HCT116 (cell line): ENCODE results near the gene SYNPR. TPM values are rescaled to one million over a fixed set of nuclear protein-coding genes. Genes with fewer than 3 reads are reported as not detected.

Experiments
- ATAC-seq: fragments of 200-7000 bp; cut with Tn5 transposase; 2 replicates; pipeline ENCODE4 v1.9.1; 2020; ENCODE audit warnings: mild to moderate bottlenecking, moderate library complexity
- BruUV-seq: library from RNA; stranded (reverse); fragments of 400-500 nt; replicated peaks from 2 replicates; lab custom pipeline; 2021; lab: Mats Ljungman, UMichigan
- CTCF ChIA-PET: fragments of 300-600 bp; sonication (Branson Sonifier 250); formaldehyde crosslinking; loops from one replicate; lab custom pipeline; 2021; ENCODE audit warnings: antibody characterized with exemption; lab: Charles Lee
- POLR2A ChIA-PET: fragments of 300-600, 350-600 bp; sonication (Branson Sonifier 250); formaldehyde crosslinking; loops from one replicate; lab custom pipeline; 2021; ENCODE audit warnings: antibody characterized with exemption; lab: Charles Lee
- RAD21 ChIA-PET, 2 experiments: fragments of 300-600 bp; sonication (Branson Sonifier 250); formaldehyde crosslinking; loops; one replicate each; lab custom pipeline; 2023; ENCODE audit warnings: low total read pairs in 2 of 2; ENCODE audit not compliant: uncharacterized antibody in 2 of 2, unreplicated experiment in 2 of 2, low non-redundant PET in 1 of 2; lab: Charles Lee
- DNase-seq: peaks from one replicate; pipeline ENCODE4 v3.0.0-alpha.2; 2010; ENCODE audit warnings: low read depth, low spot score
- H2AFZ ChIP-seq: fragments of 200-600 bp; shearing (Covaris generic), sonication (generic); 2 replicates; pipeline ENCODE4 v1.6.1; 2017; ENCODE audit warnings: low read depth, mixed run types, mixed read lengths, antibody characterized with exemption, low read length; ENCODE audit not compliant: poor library complexity, severe bottlenecking
- H3K27ac ChIP-seq: 2 replicates; pipeline ENCODE4 v1.5.1; 2012; ENCODE audit warnings: low read depth, low read length
- H3K27me3 ChIP-seq: fragments of 200-600 bp; sonication (generic); 2 replicates; pipeline ENCODE4 v1.6.1; 2016; ENCODE audit warnings: mixed run types, low read length, mixed read lengths; ENCODE audit not compliant: insufficient read depth
- H3K36me3 ChIP-seq, 2 experiments: fragments of 200-500 bp in 1 of 2; fragments of 200-600 bp in 1 of 2; sonication (Bioruptor generic) in 1 of 2; sonication (generic) in 1 of 2; 2 replicates each; pipeline versions ENCODE4 v1.5.1 to v1.6.1; 2014 to 2016; ENCODE audit warnings: low read length in 2 of 2, inconsistent platforms in 1 of 2, mixed read lengths in 1 of 2, mixed run types in 1 of 2; ENCODE audit not compliant: insufficient read depth in 2 of 2, control insufficient read depth in 1 of 2
- H3K4me1 ChIP-seq, 2 experiments: fragments of 200-600 bp in 1 of 2; sonication (generic) in 1 of 2; 2 replicates each; pipeline versions ENCODE4 v1.5.1 to v1.6.1; 2012 to 2017; ENCODE audit warnings: low read length in 2 of 2, inconsistent platforms in 1 of 2, mild to moderate bottlenecking in 1 of 2, mixed read lengths in 1 of 2, mixed run types in 1 of 2, moderate library complexity in 1 of 2; ENCODE audit not compliant: insufficient read depth in 2 of 2, control insufficient read depth in 1 of 2
- H3K4me2 ChIP-seq: fragments of 200-600 bp; sonication (generic); 2 replicates; pipeline ENCODE4 v1.6.1; 2017; ENCODE audit warnings: mixed run types, low read length, mixed read lengths
- H3K4me3 ChIP-seq, 2 experiments: fragments of 200-600 bp in 1 of 2; sonication (generic) in 1 of 2; replicated peaks in 1 of 2; 2 replicates each; pipeline ENCODE4 v1.5.1; 2011 to 2016; ENCODE audit warnings: low read length in 2 of 2, control low read depth in 1 of 2, low read depth in 1 of 2, mild to moderate bottlenecking in 1 of 2, mixed read lengths in 1 of 2, mixed run types in 1 of 2
- H3K79me2 ChIP-seq: fragments of 200-600 bp; sonication (generic); 2 replicates; pipeline ENCODE4 v1.6.1; 2017; ENCODE audit warnings: mild to moderate bottlenecking, mixed run types, low read length, moderate library complexity, mixed read lengths; ENCODE audit not compliant: insufficient read depth
- H3K9ac ChIP-seq: fragments of 200-600 bp; sonication (generic); 2 replicates; pipeline ENCODE4 v1.6.1; 2016; ENCODE audit warnings: low read length, mixed read lengths
- H3K9me2 ChIP-seq: fragments of 200-600 bp; sonication (generic), shearing (Covaris generic); 2 replicates; pipeline ENCODE4 v1.6.1; 2017; ENCODE audit warnings: mixed run types, mild to moderate bottlenecking, moderate library complexity; ENCODE audit not compliant: insufficient read depth
- H3K9me3 ChIP-seq, 2 experiments: fragments of 200-500 bp in 1 of 2; fragments of 200-600 bp in 1 of 2; sonication (Bioruptor generic) in 1 of 2; sonication (generic) in 1 of 2; 2 replicates each; pipeline ENCODE4 v1.6.1; 2014 to 2017; ENCODE audit warnings: low read length in 2 of 2, mixed read lengths in 2 of 2, inconsistent platforms in 1 of 2, low read depth in 1 of 2, mild to moderate bottlenecking in 1 of 2, mixed run types in 1 of 2, moderate library complexity in 1 of 2; ENCODE audit not compliant: control insufficient read depth in 1 of 2, insufficient read depth in 1 of 2
- H4K20me1 ChIP-seq: fragments of 200-600 bp; sonication (generic), shearing (Covaris generic); 2 replicates; pipeline ENCODE4 v1.6.1; 2017; ENCODE audit warnings: mixed run types, mild to moderate bottlenecking, moderate library complexity; ENCODE audit not compliant: insufficient read depth
- ATF3 ChIP-seq: IDR thresholded peaks from 2 replicates; pipeline ENCODE4 v1.6.1; 2012
- CBX3 ChIP-seq: IDR thresholded peaks from 2 replicates; pipeline ENCODE4 v1.6.1; 2012; ENCODE audit warnings: low read depth
- CTCF ChIP-seq, 3 experiments: fragments of 200-600 bp in 1 of 3; sonication (generic) in 1 of 3; IDR thresholded peaks in 2 of 3; conservative IDR thresholded peaks in 1 of 3; 2 replicates each; pipeline ENCODE4 v1.5.1; 2012 to 2017; ENCODE audit warnings: low read depth in 2 of 3, low read length in 2 of 3, antibody characterized with exemption in 1 of 3, borderline replicate concordance in 1 of 3, control low read depth in 1 of 3, mild to moderate bottlenecking in 1 of 3, mixed read lengths in 1 of 3, mixed run types in 1 of 3, moderate library complexity in 1 of 3; ENCODE audit not compliant: insufficient read depth in 1 of 3
- ELF1 ChIP-seq: IDR thresholded peaks from 2 replicates; pipeline ENCODE4 v1.6.1; 2012; ENCODE audit warnings: low read depth, borderline replicate concordance
- EZH2 ChIP-seq: fragments of 200-600 bp; sonication (generic); IDR thresholded peaks from 2 replicates; pipeline ENCODE4 v1.6.1; 2017; ENCODE audit warnings: antibody characterized with exemption, mixed run types
- JUND ChIP-seq: IDR thresholded peaks from 2 replicates; pipeline ENCODE4 v1.6.1; 2012
- POLR2A ChIP-seq: IDR thresholded peaks from 2 replicates; pipeline ENCODE4 v1.7.0; 2011; ENCODE audit warnings: borderline replicate concordance; ENCODE audit not compliant: insufficient read depth, insufficient read length; ENCODE audit errors: extremely low read depth
- POLR2AphosphoS5 ChIP-seq: IDR thresholded peaks from 2 replicates; pipeline ENCODE4 v1.6.1; 2011; ENCODE audit warnings: mild to moderate bottlenecking, low read depth, low read length, moderate library complexity
- RAD21 ChIP-seq: IDR thresholded peaks from 2 replicates; pipeline ENCODE4 v1.6.1; 2012; ENCODE audit warnings: low read depth, mild to moderate bottlenecking
- SIN3A ChIP-seq: IDR thresholded peaks from 2 replicates; pipeline ENCODE4 v1.6.1; 2012; ENCODE audit warnings: low read depth
- SP1 ChIP-seq: IDR thresholded peaks from 2 replicates; pipeline ENCODE4 v1.6.1; 2012; ENCODE audit warnings: low read depth
- SRF ChIP-seq: IDR thresholded peaks from 2 replicates; pipeline ENCODE4 v1.6.1; 2012; ENCODE audit warnings: low read depth
- ZBTB33 ChIP-seq: IDR thresholded peaks from 2 replicates; pipeline ENCODE4 v1.6.1; 2011; ENCODE audit warnings: mild to moderate bottlenecking, low read length, moderate library complexity; ENCODE audit not compliant: insufficient replicate concordance; ENCODE audit errors: extremely low read depth
- intact Hi-C: fragments of 100-400 bp; cut with micrococcal nuclease; formaldehyde crosslinking; loops from 2 replicates; pipeline ENCODE4 v1.10.0; 2022
- total RNA-seq: library from RNA; stranded (reverse); gene quantifications from one replicate; pipeline ENCODE4 v1.2.1, GENCODE V29; 2021; ENCODE audit not compliant: unreplicated experiment

The SYNPR gene
- total RNA-seq, 1 experiment from 2014 or later, result not detected

GRCh38 chr3:63655519-63655918 lies 377.4 kb downstream of the SYNPR start:
- Histone ChIP-seq H3K4me3 (no peak overlapping the region), H2AFZ (no peak overlapping the region), H3K27ac (no peak overlapping the region), H3K4me2 (no peak overlapping the region), H4K20me1 (no peaks in the 10 kb centered on the region), H3K79me2 (no peaks in the 10 kb centered on the region), H3K9me3 (no peaks in the 10 kb centered on the region), H3K27me3 (peaks cover 8% of the 10 kb centered on the region; the same call in 1 of the 2 replicates), H3K4me1 (no peaks in the 10 kb centered on the region), H3K36me3 (no peaks in the 10 kb centered on the region), H3K9ac (no peak overlapping the region), H3K9me2 (no peaks in the 10 kb centered on the region)
- BruUV-seq, result no TSS peak
- CTCF ChIA-PET, result no interaction called here
- TF ChIP-seq CTCF (IDR thresholded peaks at IDR 0.05 in 2 of 3, conservative IDR thresholded peaks at IDR 0.05 in 1 of 3; ENCODE audit: borderline replicate concordance in 1 of 3, insufficient read depth in 1 of 3, low read depth in 2 of 3, low read length in 2 of 3) (no peak), JUND (no peak), SIN3A (no peak), POLR2A (no peak), ZBTB33 (no peak)
- ATAC-seq (no peak), DNase-seq (no peak)
- RAD21 ChIA-PET, result no interaction called here
- intact Hi-C loops, result no loop called here
- POLR2A ChIA-PET, result no interaction called here

- H3K27me3 ChIP-seq, result peaks cover 8% of the 10 kb centered on the region; the same call in 1 of the 2 replicates
- intact Hi-C loops, result no loop called here
- no peak overlapping the region for H3K27ac ChIP-seq
- H3K9ac ChIP-seq, result no peak overlapping the region
- ATAC-seq (no peak), DNase-seq (no peak)
- POLR2A ChIA-PET, result no interaction called here
- RAD21 ChIA-PET, result no interaction called here
- no peak overlapping the region for H2AFZ ChIP-seq
- H3K79me2 ChIP-seq, result no peaks in the 10 kb centered on the region
- H3K9me3 ChIP-seq, result no peaks in the 10 kb centered on the region
- H3K4me2 ChIP-seq, result no peak overlapping the region
- H3K4me3 ChIP-seq, result no peak overlapping the region
- H4K20me1 ChIP-seq, result no peaks in the 10 kb centered on the region
- TF ChIP-seq SP1, result no peak
- no peak for TF ChIP-seq SRF
- no peak for TF ChIP-seq EZH2
- TF ChIP-seq JUND, result no peak
- TF ChIP-seq POLR2AphosphoS5, result no peak
- no peak for TF ChIP-seq ATF3
- TF ChIP-seq RAD21, result no peak
- no peak for TF ChIP-seq CTCF (IDR thresholded peaks at IDR 0.05 in 2 of 3, conservative IDR thresholded peaks at IDR 0.05 in 1 of 3; ENCODE audit: borderline replicate concordance in 1 of 3, insufficient read depth in 1 of 3, low read depth in 2 of 3, low read length in 2 of 3)
- no peak for TF ChIP-seq ELF1
- TF ChIP-seq CBX3, result no peak
- no peaks in the 10 kb centered on the region for H3K36me3 ChIP-seq
- CTCF ChIA-PET, result no interaction called here
- BruUV-seq, result no TSS peak
- H3K9me2 ChIP-seq, result no peaks in the 10 kb centered on the region
- no peaks in the 10 kb centered on the region for H3K4me1 ChIP-seq
Measured at GRCh38 chr3:63656786-63657185, 378.7 kb downstream of the SYNPR start.
